SK-N-SH (cell line): ENCODE results near the gene RAB3D. TPM values are rescaled to one million over a fixed set of nuclear protein-coding genes. Genes with fewer than 3 reads are reported as not detected.

Experiments used
- polyA plus RNA-seq, 3 experiments: library from polyadenylated mRNA; depleted of rRNA; stranded (reverse); fragments of >200 nt; gene quantifications; 2 replicates each; pipeline ENCODE4 v1.2.3, GENCODE V29; 2012

The RAB3D gene
- polyA plus RNA-seq, 1 of the 3 experiments (the other 2 are of a cell fraction): 27.0 TPM

Other genes starting within 250 kb of the RAB3D start
- 12.7 and 18.9 TPM in 2 replicates for gene SPC24, start 183.9 kb downstream of the RAB3D start, polyA plus RNA-seq (2012; rRNA removed)
- 63.9 and 92.4 TPM in 2 replicates for gene KANK2, start 142.1 kb downstream of the RAB3D start, polyA plus RNA-seq (2012; rRNA removed)
- gene ANGPTL8, start 100.0 kb downstream of the RAB3D start, polyA plus RNA-seq (2012; rRNA removed): 0.21 TPM in 1 of 2 replicates, not detected in the other
- gene DOCK6, start 77.1 kb downstream of the RAB3D start, polyA plus RNA-seq (2012; rRNA removed): 14.0 and 18.3 TPM in 2 replicates
- not detected in 2 replicates for gene TSPAN16, start 43.5 kb downstream of the RAB3D start, polyA plus RNA-seq (2012; rRNA removed)
- 209 and 219 TPM in 2 replicates for gene TMEM205, start 6.6 kb upstream of the RAB3D start, polyA plus RNA-seq (2012; rRNA removed)
- gene CCDC159, start 6.9 kb upstream of the RAB3D start, polyA plus RNA-seq (2012; rRNA removed): 25.2 and 30.1 TPM in 2 replicates
- gene PLPPR2, start 15.8 kb upstream of the RAB3D start, polyA plus RNA-seq (2012; rRNA removed): 18.9 and 26.2 TPM in 2 replicates
- 2.8 and 3.0 TPM in 2 replicates for gene SWSAP1, start 35.0 kb upstream of the RAB3D start, polyA plus RNA-seq (2012; rRNA removed)
- gene EPOR, start 44.7 kb upstream of the RAB3D start, polyA plus RNA-seq (2012; rRNA removed): 15.4 and 16.8 TPM in 2 replicates
- gene RGL3, start 79.7 kb upstream of the RAB3D start, polyA plus RNA-seq (2012; rRNA removed): 13.3 and 13.5 TPM in 2 replicates
- gene ODAD3, start 95.5 kb upstream of the RAB3D start, polyA plus RNA-seq (2012; rRNA removed): 3.2 and 4.2 TPM in 2 replicates
- gene PRKCSH, start 96.0 kb upstream of the RAB3D start, polyA plus RNA-seq (2012; rRNA removed): 198 and 502 TPM in 2 replicates
- 0.48 and 0.68 TPM in 2 replicates for gene ELAVL3, start 141.4 kb upstream of the RAB3D start, polyA plus RNA-seq (2012; rRNA removed)
- 14.5 and 14.7 TPM in 2 replicates for gene ZNF653, start 166.2 kb upstream of the RAB3D start, polyA plus RNA-seq (2012; rRNA removed)
- 35.6 and 43.8 TPM in 2 replicates for gene ECSIT, start 189.5 kb upstream of the RAB3D start, polyA plus RNA-seq (2012; rRNA removed)
- gene CNN1, start 199.2 kb upstream of the RAB3D start, polyA plus RNA-seq (2012; rRNA removed): 4.6 and 6.6 TPM in 2 replicates
- gene ELOF1, start 219.6 kb upstream of the RAB3D start, polyA plus RNA-seq (2012; rRNA removed): 139 and 157 TPM in 2 replicates
- 0.87 and 1.6 TPM in 2 replicates for gene ACP5, start 238.0 kb upstream of the RAB3D start, polyA plus RNA-seq (2012; rRNA removed)